Measurements from ENCODE around the gene BNIP3. TPM values are rescaled to one million over a fixed set of nuclear protein-coding genes. Genes with fewer than 3 reads are reported as not detected.

Gene BNIP3
- total and polyA plus RNA-seq, 4 donors, result 36.8 to 151 (median 114) TPM

- H3K9ac ChIP-seq (ENCODE audit: low read depth in 1 of 2, low read length in 2 of 2), result no peak overlapping the region
- no peaks in the 10 kb centered on the region for H3K9me3 ChIP-seq (ENCODE audit: control insufficient read depth in 4 of 4, low read length in 3 of 4)
- WGBS, result 72% methylated on average over 4 of the region's 4 CpGs
- no peaks in the 10 kb centered on the region for H3K27me3 ChIP-seq (ENCODE audit: control insufficient read depth in 4 of 4, insufficient read depth in 4 of 4, low read length in 3 of 4)
- TF ChIP-seq RXRA (IDR thresholded peaks at IDR 0.05) (no peak), RAD21 (IDR thresholded peaks at IDR 0.05) (no peak), FOXA1 (IDR thresholded peaks at IDR 0.05) (no peak), YY1 (IDR thresholded peaks at IDR 0.05) (no peak), MAX (IDR thresholded peaks at IDR 0.05) (no peak), JUND (IDR thresholded peaks at IDR 0.05) (no peak), HNF4G (IDR thresholded peaks at IDR 0.05) (no peak), SP1 (IDR thresholded peaks at IDR 0.05) (no peak), ZBTB33 (IDR thresholded peaks at IDR 0.05) (no peak), FOXA2 (IDR thresholded peaks at IDR 0.05) (no peak), EGR1 (IDR thresholded peaks at IDR 0.05; ENCODE audit: low read depth in 2 of 2) (no peak), TAF1 (conservative IDR thresholded peaks at IDR 0.05) (no peak)
- DNase-seq (ENCODE audit: low spot score), result no peak
- peaks cover 0 to 13% (median 3%) of the 10 kb centered on the region in 4 donors for H3K36me3 ChIP-seq (ENCODE audit: control insufficient read depth in 4 of 4, insufficient read depth in 3 of 4, low read depth in 1 of 4, low read length in 3 of 4)
- H3K27ac ChIP-seq (ENCODE audit: low read depth in 1 of 2, low read length in 2 of 2), result no peak overlapping the region
- peaks cover 0 to 14% (median 10%) of the 10 kb centered on the region in 4 donors for H3K4me1 ChIP-seq (ENCODE audit: control insufficient read depth in 4 of 4, insufficient read depth in 4 of 4, low read length in 3 of 4)
- H3K4me3 ChIP-seq (ENCODE audit: low read depth in 1 of 3, low read length in 3 of 3), result no peak overlapping the region
These were observed 51.6 kb downstream of the BNIP3 start for GRCh38 chr10:131930150-131930549.

- Histone ChIP-seq H3K9me3 (ENCODE audit: control insufficient read depth in 4 of 4, low read length in 3 of 4) (no peaks in the 10 kb centered on the region), H3K4me1 (ENCODE audit: control insufficient read depth in 4 of 4, insufficient read depth in 4 of 4, low read length in 3 of 4) (peaks cover 0 to 14% (median 10%) of the 10 kb centered on the region in 4 donors), H3K36me3 (ENCODE audit: control insufficient read depth in 4 of 4, insufficient read depth in 3 of 4, low read depth in 1 of 4, low read length in 3 of 4) (peaks cover 0 to 4% (median 0%) of the 10 kb centered on the region in 4 donors), H3K27me3 (ENCODE audit: control insufficient read depth in 4 of 4, insufficient read depth in 4 of 4, low read length in 3 of 4) (no peaks in the 10 kb centered on the region), H3K9ac (ENCODE audit: low read depth in 1 of 2, low read length in 2 of 2) (no peak overlapping the region), H3K4me3 (ENCODE audit: low read depth in 1 of 3, low read length in 3 of 3) (no peak overlapping the region), H3K27ac (ENCODE audit: low read depth in 1 of 2, low read length in 2 of 2) (no peak overlapping the region)
- TF ChIP-seq NR2F2 (IDR thresholded peaks at IDR 0.05) (no peak), FOXA1 (IDR thresholded peaks at IDR 0.05) (no peak), RAD21 (IDR thresholded peaks at IDR 0.05) (no peak), HNF4A (conservative IDR thresholded peaks at IDR 0.05) (no peak), FOXA2 (IDR thresholded peaks at IDR 0.05) (no peak), JUND (IDR thresholded peaks at IDR 0.05) (no peak), MAX (IDR thresholded peaks at IDR 0.05) (no peak), GABPA (IDR thresholded peaks at IDR 0.05 in 1 of 2, conservative IDR thresholded peaks at IDR 0.05 in 1 of 2) (no peak), CTCF (IDR thresholded peaks at IDR 0.05; ENCODE audit: low read depth, low read length, missing input control) (no peak), HNF4G (IDR thresholded peaks at IDR 0.05) (no peak), TAF1 (conservative IDR thresholded peaks at IDR 0.05) (no peak), REST (IDR thresholded peaks at IDR 0.05) (no peak), SP1 (IDR thresholded peaks at IDR 0.05) (no peak)
- DNase-seq (ENCODE audit: low spot score), result no peak
- 92% methylated on average over 23 of the region's 23 CpGs for WGBS
These were observed 52.4 kb downstream of the BNIP3 start for GRCh38 chr10:131929122-131929845.

Data from liver (tissue), 9 donors.